ENCODE measurements around the gene ADGRG1.
A peak's percentile ranks its signal among the peaks of the same experiment; 100 is the strongest.

ADGRG1 gene

GRCh38 chr16:57648581-57649442 is 20.4 kb downstream of the ADGRG1 start:
- DNase-seq (ENCODE audit: low spot score): peak; percentile 80

GRCh38 chr16:57649443-57649751 is 21.0 kb downstream of the ADGRG1 start:
- DNase-seq (ENCODE audit: low spot score): no peak

- no peak for DNase-seq (ENCODE audit: low spot score)
These were observed 21.4 kb downstream of the ADGRG1 start for GRCh38 chr16:57649846-57650245.

- DNase-seq (ENCODE audit: low spot score): no peak
These were observed 23.2 kb downstream of the ADGRG1 start for GRCh38 chr16:57651344-57652333.

GRCh38 chr16:57652695-57653471 is 24.5 kb downstream of the ADGRG1 start:
- DNase-seq (ENCODE audit: low spot score): no peak

- DNase-seq (ENCODE audit: low spot score): no peak
These were observed 25.5 kb downstream of the ADGRG1 start for GRCh38 chr16:57653936-57654335.

- DNase-seq (ENCODE audit: low spot score): no peak
These were observed 28.0 kb downstream of the ADGRG1 start for GRCh38 chr16:57656342-57656955.

GRCh38 chr16:57657228-57657627 is 28.8 kb downstream of the ADGRG1 start:
- DNase-seq (ENCODE audit: low spot score): no peak

- DNase-seq (ENCODE audit: low spot score): no peak
These were observed 29.9 kb downstream of the ADGRG1 start for GRCh38 chr16:57658130-57658877.

- DNase-seq (ENCODE audit: low spot score): no peak
These were observed 30.6 kb downstream of the ADGRG1 start for GRCh38 chr16:57658878-57659674.

GRCh38 chr16:57660715-57661463 is 32.5 kb downstream of the ADGRG1 start:
- no peak for DNase-seq (ENCODE audit: low spot score)

GRCh38 chr16:57661510-57661909 is 33.1 kb downstream of the ADGRG1 start:
- no peak for DNase-seq (ENCODE audit: low spot score)

- DNase-seq (ENCODE audit: low spot score): no peak
These were observed 33.8 kb downstream of the ADGRG1 start for GRCh38 chr16:57661936-57662906.

- no peak for DNase-seq (ENCODE audit: low spot score)
These were observed 35.0 kb downstream of the ADGRG1 start for GRCh38 chr16:57663436-57663835.

- DNase-seq (ENCODE audit: low spot score): no peak
These were observed 35.7 kb downstream of the ADGRG1 start for GRCh38 chr16:57663917-57664661.

GRCh38 chr16:57664662-57665025 is 36.2 kb downstream of the ADGRG1 start:
- DNase-seq (ENCODE audit: low spot score): no peak

GRCh38 chr16:57665541-57665940 is 37.1 kb downstream of the ADGRG1 start:
- DNase-seq (ENCODE audit: low spot score): no peak

Data from COLO829 (cell line).